ENCODE results near the gene PPP2R3A. TPM values are rescaled to one million over a fixed set of nuclear protein-coding genes. Genes with fewer than 3 reads are reported as not detected.

PPP2R3A gene
- total and polyA plus RNA-seq, 9 donors = 4.6 to 17.7 (median 12.2) TPM

DNA sequence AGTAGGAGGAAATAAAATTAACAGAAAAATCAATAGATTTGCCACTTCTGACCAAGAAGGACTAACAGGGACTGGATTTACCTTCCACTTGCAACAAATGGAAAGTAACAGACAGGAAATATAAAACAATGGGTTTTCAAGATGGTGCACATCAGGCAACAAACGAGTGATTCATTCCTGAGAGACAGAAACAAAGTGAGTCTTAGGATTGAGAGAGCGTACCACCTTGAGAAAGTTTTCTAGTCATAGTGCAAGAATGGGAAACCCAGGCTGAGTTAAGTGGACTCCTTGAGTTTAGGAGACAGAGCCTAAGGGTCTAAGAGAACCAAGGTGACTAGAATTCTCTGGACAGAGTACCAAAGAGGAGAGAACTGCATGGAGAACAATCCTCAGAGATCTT, 101.7 kb downstream of the PPP2R3A start:
- WGBS, 3 donors = 90 to 99% (median 94%) methylated on average over 2 of the region's 2 CpGs
- H3K27ac ChIP-seq = no peak overlapping the region
- H3K4me3 ChIP-seq = no peak overlapping the region
- no peaks in the 10 kb centered on the region for H3K36me3 ChIP-seq
- no peaks in the 10 kb centered on the region for H3K9me3 ChIP-seq
- no peak for DNase-seq
- no peaks in the 10 kb centered on the region for H3K27me3 ChIP-seq
- intact Hi-C loops (cut with DNase I) = no loop called here
- TF ChIP-seq, protein P1, sequence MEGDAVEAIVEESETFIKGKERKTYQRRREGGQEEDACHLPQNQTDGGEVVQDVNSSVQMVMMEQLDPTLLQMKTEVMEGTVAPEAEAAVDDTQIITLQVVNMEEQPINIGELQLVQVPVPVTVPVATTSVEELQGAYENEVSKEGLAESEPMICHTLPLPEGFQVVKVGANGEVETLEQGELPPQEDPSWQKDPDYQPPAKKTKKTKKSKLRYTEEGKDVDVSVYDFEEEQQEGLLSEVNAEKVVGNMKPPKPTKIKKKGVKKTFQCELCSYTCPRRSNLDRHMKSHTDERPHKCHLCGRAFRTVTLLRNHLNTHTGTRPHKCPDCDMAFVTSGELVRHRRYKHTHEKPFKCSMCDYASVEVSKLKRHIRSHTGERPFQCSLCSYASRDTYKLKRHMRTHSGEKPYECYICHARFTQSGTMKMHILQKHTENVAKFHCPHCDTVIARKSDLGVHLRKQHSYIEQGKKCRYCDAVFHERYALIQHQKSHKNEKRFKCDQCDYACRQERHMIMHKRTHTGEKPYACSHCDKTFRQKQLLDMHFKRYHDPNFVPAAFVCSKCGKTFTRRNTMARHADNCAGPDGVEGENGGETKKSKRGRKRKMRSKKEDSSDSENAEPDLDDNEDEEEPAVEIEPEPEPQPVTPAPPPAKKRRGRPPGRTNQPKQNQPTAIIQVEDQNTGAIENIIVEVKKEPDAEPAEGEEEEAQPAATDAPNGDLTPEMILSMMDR (IDR thresholded peaks at IDR 0.05) = no peak
- TF ChIP-seq POLR2A (IDR thresholded peaks at IDR 0.05) (no peak), EP300 (IDR thresholded peaks at IDR 0.05) (no peak)
- peaks cover 2% of the 10 kb centered on the region for H3K4me1 ChIP-seq (ENCODE audit: insufficient read depth)

DNA sequence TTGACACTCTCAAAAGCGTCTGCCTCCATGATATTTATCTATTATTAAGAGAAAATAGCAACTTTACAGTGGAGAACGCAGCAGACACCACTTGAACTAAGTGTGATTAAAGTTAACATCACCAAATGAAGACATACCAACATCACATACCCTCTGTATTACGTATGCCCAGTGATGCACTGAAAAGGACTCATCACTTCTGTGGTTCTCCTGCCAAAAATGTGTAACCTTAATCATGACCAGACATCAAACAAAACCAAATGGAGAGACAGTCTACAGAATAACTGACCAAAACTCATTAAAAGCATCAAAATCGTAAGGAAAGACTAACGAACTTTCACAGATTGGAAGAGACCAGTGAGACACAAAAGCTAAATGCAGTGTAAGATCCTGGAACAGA, 103.2 kb downstream of the PPP2R3A start:
- intact Hi-C loops (cut with DNase I) = no loop called here
- Histone ChIP-seq H3K36me3 (no peaks in the 10 kb centered on the region), H3K27me3 (no peaks in the 10 kb centered on the region), H3K4me1 (ENCODE audit: insufficient read depth) (peaks cover 2% of the 10 kb centered on the region), H3K4me3 (no peak overlapping the region), H3K9me3 (no peaks in the 10 kb centered on the region), H3K27ac (no peak overlapping the region)
- TF ChIP-seq EP300 (IDR thresholded peaks at IDR 0.05) (no peak), POLR2A (IDR thresholded peaks at IDR 0.05) (no peak)
- TF ChIP-seq, protein P1 (IDR thresholded peaks at IDR 0.05) = no peak
- no peak for DNase-seq
- WGBS, 3 donors = 89 to 94% (median 93%) methylated on average over 5 of the region's 5 CpGs

GRCh38 chr3:136069933-136070332, 104.4 kb downstream of the PPP2R3A start:
- Histone ChIP-seq H3K27ac (no peak overlapping the region), H3K27me3 (no peaks in the 10 kb centered on the region), H3K4me1 (ENCODE audit: insufficient read depth) (peaks cover 2% of the 10 kb centered on the region), H3K4me3 (no peak overlapping the region), H3K9me3 (no peaks in the 10 kb centered on the region), H3K36me3 (no peaks in the 10 kb centered on the region)
- no peak for DNase-seq
- intact Hi-C loops (cut with DNase I) = loop anchor here in 2 of 4 donors (5.0 to 10.0 kb wide), 2 partner anchors 182 to 945 kb away; partner anchors contain the start of gene PCCB (in 1 of the 2)
- 73 to 78% (median 73%) methylated on average over 5 of the region's 5 CpGs for WGBS, 3 donors
- TF ChIP-seq POLR2A (IDR thresholded peaks at IDR 0.05) (no peak), EP300 (IDR thresholded peaks at IDR 0.05) (no peak)
- TF ChIP-seq, protein P1 (IDR thresholded peaks at IDR 0.05) = no peak

DNA sequence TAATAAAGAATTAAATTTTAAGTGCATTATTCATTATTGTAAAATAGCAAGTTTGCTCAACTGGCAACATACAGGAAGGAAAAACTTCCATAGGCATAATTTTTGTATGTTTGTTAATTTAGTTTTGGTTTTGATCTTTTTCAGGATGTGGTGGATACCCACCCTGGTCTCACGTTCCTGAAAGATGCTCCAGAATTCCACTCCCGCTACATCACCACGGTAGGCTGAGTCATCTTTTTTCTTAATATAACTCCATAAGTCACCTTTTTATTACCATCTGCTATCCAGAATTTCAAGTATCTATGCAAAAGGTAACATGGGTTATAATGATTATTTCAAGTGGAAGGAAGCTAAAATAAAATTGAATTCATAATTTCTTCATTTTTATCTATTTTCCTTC, 104.8 kb downstream of the PPP2R3A start:
- no peaks in the 10 kb centered on the region for H3K9me3 ChIP-seq
- intact Hi-C loops (cut with DNase I) = loop anchor here in 2 of 4 donors (5.0 to 10.0 kb wide), 2 partner anchors 182 to 944 kb away; partner anchors contain the start of gene PCCB (in 1 of the 2)
- H3K4me1 ChIP-seq (ENCODE audit: insufficient read depth) = peaks cover 2% of the 10 kb centered on the region
- no peak overlapping the region for H3K27ac ChIP-seq
- DNase-seq = no peak
- no peak for TF ChIP-seq POLR2A (IDR thresholded peaks at IDR 0.05)
- no peak for TF ChIP-seq EP300 (IDR thresholded peaks at IDR 0.05)
- TF ChIP-seq, protein P1 (IDR thresholded peaks at IDR 0.05) = no peak
- no peak overlapping the region for H3K4me3 ChIP-seq
- H3K36me3 ChIP-seq = no peaks in the 10 kb centered on the region
- no peaks in the 10 kb centered on the region for H3K27me3 ChIP-seq
- WGBS, 3 donors = 30 to 33% (median 32%) methylated on average over 3 of the region's 3 CpGs

All from ovary (tissue), 9 donors.